HK-2 (cell line): ENCODE measurements around the gene SOS1.
"Not testable (repeated sequence)": the region's sequence is repeated elsewhere in the genome, so short reads cannot be mapped to it uniquely, and the experiment has no call there.

Source experiments
- DNase-seq: peaks from one replicate; pipeline ENCODE4 v3.0.0-alpha.2; 2018; ENCODE audit not compliant: unreplicated experiment

SOS1 gene

DNA sequence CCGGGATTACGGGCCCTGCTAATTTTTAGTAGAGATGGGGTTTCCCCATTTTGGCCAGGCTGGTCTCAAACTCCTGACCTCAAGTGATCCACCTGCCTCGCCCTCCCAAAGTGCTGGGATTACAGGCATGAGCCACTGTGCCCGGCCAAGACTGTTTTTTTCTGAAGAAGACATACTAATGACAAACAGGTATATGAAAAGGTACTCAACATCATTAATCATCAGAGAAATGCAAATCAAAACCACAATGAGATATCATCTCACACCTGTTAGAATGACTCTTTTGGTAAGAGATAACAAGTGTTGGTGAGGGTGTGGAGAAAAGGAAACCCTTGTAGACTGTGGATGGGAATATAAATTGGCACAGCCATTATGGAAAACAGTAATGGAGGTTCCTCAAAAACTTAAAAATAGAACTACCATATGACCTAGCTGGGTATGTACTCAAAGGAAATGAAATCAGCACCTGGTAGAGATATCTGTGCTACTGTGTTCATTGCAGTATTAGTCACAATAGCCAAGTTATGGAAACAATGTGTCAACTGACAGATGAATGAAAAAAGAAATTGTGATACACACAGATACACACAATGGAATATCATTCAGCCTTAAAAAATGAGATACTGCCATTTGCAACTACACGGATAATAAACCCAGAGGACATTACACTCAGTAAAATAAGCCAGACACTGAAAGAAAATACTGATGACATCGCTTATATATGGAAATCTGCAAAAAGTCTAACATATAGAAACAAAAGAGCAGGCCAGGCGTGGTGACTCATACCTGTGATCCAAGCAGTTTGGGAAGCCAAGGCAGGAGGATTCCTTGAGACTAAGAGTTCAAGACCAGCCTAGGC lies 20.8 kb downstream of the SOS1 start:
- DNase-seq: no peak

DNA sequence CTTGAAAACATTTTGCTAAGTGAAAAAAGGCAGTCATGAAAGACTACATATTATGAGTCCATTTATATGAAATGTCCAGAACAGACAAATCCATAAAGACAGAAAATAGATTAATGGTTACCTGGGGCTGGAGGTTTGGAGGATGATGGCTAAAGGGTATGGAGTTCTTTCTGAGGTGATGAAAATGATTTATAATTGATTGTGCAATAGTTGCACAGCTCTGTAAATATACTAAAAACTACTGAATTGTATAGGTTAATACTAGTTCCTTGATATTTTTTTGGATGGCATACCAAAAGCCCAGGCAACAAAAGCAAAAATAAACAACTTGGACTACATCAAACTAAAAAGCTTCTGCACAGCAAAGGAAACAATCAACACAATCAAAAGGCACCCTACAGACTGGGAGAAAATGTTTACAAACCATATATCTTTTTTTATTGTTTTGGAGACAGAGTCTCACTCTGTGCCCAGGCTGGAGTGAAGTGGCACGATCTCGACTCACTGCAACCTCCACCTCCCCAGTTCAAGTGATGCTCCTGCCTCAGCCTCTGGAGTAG lies 21.5 kb downstream of the SOS1 start:
- DNase-seq: no peak

DNA sequence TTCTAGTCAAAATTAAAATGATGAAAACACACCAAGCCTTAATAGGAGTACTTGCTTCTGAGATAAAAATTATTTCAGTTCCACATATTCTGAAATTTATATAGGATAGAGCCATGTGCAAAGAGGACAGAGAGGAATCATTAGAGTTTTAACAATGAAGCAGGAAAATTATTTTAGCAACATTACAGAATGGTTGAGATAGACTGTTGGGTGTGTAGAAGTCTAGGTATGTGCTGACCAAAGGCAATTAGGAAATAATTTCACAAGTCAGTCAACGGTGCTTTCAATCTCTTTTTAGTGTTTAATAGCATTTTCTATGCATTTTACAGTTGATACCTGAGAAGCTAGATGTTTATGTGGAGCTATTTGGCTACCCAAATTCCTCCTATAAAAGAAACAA lies 25.2 kb downstream of the SOS1 start:
- no peak for DNase-seq

DNA sequence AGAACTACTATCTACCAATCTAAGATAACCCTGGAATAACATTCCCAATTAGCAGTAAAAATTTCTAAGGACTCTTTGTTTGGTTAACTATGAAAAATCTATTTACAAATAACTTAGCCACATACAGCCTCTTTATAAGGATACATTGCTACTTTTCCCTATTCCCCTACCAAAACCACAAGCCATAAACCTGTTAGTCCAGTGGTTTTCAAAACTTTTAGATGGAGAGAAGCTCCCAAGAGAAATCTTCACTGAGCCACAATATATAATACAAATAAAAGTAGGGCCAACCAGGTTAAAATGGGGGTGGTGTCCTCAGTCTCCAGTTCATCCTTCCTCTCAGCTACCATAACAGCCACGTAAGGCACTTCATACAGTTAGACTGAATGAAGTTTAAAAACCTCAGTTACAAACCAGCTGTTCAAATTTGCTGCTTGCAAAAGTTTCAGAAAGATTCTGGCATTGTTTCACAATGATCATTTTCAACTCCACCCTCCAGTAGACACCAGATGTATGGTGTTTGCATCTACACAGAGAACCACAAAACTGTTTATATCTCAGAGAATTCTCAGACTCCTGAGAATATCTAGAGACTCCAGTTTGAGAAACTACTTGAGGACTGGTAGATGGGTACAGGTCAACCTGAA lies 26.0 kb downstream of the SOS1 start:
- DNase-seq: no peak

DNA sequence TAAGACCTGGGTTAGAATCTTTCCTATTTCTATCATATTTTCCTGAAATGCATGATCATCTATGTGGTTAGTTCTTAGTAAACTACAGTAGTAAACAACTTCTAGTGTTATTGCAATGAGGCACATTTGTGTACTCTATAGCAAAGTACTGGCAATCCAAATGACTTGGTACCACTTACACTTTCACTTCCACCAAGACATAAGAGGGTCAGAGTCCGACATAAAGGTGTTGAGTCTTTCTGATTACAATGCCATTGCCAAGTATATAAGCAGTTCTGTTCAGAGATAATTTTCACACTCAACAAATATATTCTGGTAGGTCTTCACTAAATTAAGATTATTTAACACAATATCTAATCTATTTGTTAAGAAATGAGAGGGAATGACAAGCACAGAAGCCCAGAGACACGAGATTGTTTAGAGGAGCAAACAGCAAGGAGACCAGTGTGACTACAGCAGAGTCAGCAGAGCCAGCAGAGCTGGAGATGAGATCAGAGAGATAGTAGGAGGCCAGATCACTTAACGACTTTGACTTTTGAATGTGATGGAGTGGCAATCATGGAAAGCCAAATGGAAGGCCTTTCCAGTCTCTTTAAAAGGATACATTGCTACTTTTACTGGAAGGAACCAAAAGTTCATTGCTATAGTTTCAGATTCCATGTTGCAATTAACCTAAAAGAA lies 27.5 kb downstream of the SOS1 start:
- no peak for DNase-seq

DNA sequence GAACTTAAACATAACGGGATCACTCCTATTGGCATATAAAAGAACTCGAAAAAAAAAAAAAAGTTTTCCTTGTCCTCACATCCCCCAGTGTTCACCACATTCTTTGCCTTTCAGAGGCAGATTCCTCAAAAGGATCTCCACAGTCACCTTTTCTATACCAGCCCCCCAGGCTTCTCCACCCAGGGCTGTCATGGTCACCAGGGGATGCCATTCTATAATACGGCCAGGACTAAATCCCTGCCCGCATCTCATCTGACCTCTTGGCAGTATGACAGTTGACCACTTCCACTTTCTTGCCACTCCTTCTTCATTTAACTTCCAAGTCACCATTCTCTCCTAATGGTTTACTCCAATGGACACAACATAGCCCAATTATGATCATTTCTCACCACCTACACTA lies 29.3 kb downstream of the SOS1 start:
- DNase-seq: no peak

DNA sequence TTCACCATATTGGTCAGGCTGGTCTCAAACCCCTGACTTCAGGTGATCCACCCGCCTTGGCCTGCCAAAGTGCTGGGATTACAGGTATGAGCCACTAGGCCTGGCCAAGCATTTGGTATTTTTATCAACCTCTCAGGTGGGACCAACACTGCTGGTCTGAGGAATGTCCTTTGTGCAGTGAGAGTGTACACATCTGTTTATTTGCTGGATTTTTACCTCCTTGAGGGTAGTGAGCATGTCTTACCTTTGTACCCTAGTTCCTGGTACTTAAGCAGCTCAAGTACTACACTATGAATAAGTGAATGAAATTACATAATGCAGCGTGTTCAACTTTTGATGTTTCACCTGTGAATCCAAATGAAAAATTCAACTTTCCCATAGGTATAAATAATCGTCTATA lies 29.8 kb downstream of the SOS1 start:
- no peak for DNase-seq

DNA sequence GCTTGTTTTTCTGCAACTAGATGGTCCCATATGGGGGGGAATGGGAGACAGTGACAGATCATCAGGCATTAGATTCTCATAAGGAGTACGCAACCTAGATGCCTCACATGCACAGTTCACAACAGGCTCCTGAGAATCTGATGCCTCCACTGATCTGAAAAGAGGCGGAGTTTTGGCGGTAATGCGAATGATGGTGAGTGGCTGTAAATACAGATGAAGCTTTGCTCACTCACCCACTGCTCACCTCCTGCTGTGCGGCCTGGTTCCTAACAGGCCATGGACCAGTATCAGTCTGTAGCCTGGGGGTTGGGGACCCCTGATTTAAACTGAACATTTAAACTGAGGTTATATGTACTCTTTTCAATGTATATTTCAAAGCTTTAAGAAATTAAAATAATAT lies 40.7 kb downstream of the SOS1 start:
- no peak for DNase-seq

DNA sequence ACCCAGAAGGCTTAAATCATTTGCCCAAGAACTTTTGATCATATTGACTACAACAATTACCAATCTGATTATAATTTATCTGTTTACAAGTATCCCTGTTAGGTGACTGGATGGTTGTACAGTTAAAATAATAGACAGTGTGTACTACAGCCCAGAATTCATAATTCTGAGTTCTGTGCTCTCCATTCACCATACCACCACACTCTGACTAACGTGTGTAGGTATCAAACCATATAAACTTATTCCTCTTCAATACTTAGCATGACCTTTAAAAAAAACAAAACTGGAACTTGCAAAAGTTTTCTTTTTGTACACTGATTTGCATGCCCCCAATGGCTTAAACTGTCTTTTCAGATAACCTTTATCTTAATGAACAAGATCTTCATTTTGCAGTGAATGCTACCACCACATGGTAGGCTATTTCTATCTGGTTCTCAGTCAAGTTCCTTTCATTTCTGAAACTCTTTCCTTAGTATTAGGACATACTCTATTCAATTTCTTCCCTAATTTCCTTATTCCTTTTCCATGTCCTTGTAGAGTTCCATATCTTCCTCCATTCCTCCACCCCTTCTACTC lies 50.9 kb downstream of the SOS1 start:
- no peak for DNase-seq

DNA sequence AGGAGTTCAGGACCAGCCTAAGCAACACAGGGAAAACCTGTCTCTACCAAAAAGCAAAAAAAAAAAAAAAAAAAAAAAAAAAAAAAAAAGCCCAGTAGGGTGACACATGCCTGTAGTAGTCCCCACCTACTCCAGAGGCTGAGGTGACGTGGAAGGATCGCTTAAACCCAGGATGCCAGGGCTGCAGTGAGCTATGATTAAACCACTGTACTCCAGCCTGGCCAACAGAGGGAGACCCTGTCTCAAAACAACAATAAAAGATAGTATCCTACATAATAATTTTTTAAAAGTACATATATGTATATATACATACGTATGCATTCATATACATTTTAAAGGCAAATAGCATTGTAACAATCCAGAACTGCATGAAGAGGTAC lies 51.7 kb downstream of the SOS1 start:
- DNase-seq: peak; percentile 3

DNA sequence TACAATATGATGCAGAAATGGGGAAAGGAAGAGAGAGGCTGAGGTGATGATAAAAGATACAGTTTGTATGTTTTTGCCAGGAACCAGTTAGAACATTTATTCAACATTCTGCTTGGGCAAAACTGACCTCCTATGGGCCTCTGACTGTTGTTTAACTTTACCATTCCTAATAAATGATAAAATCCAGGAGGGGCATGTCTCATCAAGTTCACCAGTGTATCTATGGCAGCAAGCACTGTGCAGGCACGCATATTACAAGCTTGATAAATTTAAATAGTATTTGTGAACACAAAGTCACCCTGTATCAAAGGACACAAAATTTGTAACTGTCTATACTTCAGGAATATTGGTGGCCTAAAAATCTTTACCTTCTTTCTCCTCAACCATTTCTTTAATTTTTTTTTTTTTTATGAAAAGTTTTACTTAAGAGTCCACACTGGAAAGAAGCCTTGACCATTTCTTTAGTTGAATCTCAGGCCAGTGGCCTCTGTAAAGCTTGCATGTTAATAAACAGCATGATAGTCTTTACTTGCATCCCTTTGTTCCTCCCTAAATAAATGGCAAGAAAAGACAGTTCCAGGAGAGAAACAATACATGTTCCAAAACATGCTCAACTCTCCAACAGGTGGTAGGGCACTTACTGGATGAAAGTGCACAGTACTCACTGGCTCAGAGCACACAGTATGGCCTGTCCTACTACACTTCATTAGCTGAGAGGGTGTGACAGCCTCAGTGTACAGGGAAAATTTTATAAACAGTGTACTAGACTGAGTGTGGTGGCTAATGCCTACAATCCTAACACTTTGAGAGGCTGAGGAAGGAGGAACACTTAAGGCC lies 52.3 kb downstream of the SOS1 start:
- no peak for DNase-seq

DNA sequence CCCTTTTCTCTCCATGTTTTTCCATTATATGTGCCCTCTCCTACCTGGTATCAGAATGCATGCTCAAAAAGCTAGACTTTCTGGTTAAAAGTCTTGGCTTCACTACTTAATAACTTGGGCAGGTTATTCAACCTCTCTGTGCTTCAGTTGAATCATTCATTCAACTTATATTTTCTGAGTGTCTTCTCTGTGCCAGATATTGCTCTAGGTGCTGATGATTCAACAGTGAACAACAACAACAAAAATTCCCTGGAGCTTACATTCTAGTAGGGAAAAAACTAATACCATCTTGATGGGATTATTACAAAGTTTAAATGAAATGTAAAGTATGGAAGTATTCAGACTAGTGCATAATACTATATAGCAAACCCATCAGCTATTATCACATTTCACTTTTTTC lies 55.2 kb downstream of the SOS1 start:
- DNase-seq: no peak

DNA sequence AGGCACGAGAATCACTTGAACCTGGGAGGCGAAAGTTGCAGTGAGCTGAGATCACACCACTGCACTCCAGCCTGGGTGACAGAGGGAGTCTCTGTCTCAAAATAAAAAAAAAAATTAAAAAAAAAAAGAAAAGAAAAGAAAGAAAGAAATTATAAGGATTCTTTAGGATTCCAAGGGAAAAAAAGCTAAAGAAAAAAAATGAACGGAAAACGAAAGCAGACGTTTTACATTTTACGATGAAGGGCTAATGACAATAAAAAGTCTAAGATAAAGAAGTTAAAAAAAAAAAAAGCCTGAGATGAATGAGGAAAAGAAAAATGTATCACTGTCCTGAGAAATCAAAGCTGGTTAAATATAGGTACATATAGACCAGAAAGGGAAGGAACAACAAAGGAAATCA lies 58.5 kb downstream of the SOS1 start:
- no peak for DNase-seq

DNA sequence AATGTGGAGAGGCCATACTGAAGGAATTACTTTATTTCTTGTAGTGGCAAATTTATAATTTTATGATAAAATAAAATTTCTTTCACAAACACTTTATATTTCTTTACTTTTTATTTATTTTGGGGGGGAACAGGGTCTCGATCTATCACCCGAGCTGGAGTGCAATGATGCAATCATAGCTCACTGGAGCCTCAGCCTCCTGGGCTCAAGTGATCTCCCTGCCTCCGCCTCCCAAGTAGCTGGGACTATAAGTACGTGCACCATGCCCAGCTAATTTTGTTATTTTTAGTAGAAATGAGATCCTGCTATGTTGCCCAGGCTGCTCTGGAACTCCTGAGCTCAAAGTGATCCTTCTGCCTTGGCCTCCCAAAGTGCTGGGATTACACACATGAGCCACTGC lies 59.6 kb downstream of the SOS1 start:
- DNase-seq: no peak

DNA sequence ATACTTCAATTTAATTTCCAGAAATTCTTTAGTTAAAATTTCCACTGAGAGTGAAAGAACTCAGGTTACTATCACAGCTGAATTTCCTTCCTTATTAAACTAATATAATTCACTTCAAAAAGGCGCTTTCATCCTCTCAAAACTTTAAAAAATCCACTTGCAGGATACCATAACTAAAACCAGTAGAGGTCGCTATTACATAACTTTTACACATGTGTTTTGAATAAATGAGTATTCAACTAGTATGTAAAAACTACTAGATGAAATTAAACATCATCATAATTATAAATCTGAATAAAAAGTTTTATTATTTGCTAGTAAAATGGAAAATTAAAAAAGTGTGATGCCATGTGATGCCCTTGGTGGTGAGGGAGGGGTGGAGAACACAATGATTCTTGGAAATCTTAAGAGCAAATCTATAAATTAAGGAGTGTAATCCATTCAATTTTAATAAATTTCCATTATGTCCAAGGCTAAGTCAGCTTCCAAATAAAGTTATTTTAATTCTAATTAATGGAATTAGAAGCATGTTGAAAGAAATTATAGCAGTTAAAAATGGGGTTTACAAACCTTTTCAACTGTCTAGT lies 61.4 kb downstream of the SOS1 start:
- DNase-seq: no peak

DNA sequence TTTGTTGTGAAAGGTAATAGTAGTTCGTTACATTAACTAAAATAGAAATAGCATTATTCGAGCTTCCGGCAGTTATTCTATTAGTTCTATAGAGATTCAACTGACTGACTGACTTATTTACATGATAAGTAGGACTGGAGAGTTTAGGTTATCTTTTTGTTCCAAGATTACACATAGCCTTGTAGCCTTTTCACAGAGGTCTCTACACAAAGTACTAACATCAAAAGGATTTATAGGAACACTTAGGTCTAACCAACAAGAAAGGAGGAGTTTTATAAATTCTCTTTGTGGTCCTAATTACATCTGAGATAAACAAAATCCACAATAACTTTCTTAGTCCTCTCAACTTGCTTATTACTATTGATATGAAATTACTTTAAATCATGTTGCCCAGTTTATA lies 62.8 kb downstream of the SOS1 start:
- no peak for DNase-seq

DNA sequence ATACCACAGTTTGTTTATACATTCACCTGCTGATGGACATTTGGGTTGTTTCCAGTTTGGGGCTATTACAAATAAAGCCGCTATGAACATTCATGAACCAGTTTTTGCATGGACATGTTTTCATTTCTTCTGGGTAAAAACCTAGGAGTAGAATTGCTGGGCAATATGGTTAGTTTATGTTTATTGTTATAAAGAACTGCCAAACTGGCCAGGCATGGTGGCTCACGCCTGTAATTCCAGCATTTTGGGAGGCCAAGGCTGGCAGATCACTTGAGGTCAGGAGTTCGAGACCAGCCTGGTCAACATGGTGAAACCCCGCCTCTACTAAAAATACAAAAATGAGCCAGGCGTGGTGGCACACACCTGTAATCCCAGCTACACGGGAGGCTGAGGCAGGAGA lies 68.2 kb downstream of the SOS1 start:
- DNase-seq: not testable (repeated sequence)

DNA sequence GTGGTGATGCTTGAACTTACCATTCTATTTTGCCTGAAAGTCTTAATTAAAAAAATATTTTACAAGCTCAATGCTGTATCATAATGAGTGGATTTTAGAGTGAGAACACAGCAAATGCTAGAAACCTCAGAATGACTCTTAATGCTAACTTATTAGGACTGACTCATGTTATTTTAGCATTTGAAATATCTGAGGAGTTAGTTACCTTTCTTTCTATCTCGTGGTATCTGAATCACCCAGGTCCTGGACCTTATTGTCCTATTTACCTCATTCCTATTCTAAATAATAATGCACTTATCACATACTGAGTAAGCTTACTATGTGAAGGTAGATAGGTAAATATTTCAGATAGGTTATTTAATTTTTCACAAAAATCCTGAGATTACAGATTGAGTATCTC lies 70.7 kb downstream of the SOS1 start:
- DNase-seq: no peak

DNA sequence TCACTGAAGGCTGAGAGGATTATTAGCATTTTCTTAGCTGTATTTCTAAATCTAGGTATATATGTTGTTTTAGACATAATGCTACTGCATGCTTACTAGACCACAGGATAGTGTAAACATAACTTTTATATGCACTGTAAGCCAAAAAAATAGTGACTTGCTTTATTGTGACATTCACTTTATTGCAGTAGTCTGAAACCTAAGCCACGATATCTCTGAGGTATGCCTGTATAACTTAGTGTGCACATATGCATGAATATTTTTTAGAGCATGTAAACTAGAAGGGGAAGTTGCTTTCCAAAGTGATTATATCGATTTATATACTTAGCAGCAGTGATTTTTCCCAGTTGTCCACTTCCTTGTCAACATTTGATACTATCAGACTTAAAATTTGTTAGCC lies 81.8 kb downstream of the SOS1 start:
- DNase-seq: no peak

DNA sequence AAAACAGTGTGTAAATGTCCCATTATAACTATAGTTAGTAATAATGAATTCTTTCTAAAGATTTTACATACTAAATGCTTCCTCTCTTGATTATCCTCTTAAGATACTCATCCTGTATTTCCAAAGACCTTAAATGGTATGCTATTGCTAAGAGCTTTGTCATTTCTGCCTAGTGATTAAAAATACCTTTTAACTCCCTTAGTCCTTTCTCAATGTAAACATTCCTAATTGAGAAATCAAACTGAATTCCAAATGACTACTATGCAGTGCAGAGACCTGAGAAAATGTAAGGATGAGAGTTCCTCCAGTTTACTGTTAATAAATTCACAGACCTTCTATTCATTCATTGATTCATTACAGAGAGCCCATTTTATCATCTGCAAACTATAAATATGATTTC lies 86.9 kb downstream of the SOS1 start:
- no peak for DNase-seq

DNA sequence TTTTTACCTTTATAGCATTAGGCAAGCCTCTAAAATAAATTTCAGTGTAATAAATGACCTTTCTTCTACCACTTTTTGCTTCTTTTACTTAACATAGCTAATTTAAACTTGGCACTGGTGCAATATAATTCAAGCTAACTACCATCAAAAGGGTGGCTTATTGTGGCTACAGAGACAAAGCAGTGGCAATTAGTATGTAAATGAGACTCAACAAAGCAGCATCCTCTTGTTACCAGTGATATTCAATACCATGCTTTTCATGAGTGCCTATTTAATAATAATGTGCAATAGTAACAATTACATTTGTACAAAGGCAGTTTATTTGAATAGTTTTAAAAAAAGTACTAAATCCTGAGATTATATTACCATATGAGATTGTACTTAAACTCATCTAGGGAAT lies 93.4 kb downstream of the SOS1 start:
- no peak for DNase-seq
